GM21786 (cell line): ENCODE measurements around the gene SH2D3C.

Source experiments
- ATAC-seq: cut with Tn5 transposase; IDR thresholded peaks from one replicate; pipeline ENCODE4 v1.9.1; 2021; ENCODE audit not compliant: unreplicated experiment

The SH2D3C gene

DNA sequence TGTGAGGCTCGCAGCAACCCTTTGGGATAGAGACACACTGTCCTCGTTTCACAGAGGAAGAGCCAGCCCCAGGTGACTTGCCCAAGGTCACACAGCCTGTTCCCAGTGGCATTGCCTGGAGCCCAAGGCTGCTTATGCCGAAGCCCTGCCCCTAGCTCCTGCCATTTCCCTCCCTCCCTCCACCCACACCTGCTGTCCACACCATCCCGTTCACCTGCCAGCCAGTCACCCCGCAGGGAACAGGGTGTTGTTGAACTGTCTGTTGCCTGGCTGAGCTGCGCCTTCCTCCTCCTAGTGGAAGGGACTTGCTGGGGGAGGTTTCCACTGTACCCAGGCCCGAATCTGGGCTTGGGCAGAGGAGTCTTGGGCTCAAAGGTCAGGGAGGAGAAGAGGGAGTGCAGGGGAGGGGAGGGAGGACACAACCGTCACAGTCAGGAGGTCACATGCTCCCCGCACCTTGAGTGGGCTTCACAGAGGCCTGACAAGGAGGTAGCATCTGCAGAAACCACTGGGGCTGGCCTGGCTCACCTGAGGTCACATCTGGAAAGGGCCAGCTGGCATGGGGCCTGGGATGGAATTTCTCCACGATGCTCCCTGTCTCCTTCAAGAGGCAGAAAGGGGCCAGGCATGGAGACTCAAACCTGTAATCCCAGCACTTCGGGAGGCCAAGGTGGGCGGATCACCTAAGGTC lies 56.3 kb downstream of the SH2D3C start:
- no peak for ATAC-seq

- no peak for ATAC-seq
Measured at GRCh38 chr9:127721391-127721821, 57.1 kb downstream of the SH2D3C start.

DNA sequence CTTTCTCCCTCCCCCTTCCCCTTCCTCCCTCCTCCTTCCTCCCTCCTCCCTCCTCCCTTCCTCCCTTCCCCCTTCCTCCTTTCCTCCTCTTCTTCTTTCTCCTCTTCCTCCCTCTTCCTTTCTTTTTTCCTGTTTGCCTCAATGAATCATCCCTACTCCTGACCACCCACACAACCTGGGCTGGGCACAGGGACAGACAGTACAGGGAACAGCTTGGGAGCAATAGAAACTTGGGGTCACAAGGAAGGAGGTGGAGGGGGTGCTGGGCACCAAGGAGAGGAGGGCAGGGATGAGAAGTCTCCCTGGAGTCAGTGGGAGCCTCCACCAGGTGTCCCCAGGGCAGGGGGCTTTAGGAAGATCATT lies 57.6 kb downstream of the SH2D3C start:
- ATAC-seq, result no peak

DNA sequence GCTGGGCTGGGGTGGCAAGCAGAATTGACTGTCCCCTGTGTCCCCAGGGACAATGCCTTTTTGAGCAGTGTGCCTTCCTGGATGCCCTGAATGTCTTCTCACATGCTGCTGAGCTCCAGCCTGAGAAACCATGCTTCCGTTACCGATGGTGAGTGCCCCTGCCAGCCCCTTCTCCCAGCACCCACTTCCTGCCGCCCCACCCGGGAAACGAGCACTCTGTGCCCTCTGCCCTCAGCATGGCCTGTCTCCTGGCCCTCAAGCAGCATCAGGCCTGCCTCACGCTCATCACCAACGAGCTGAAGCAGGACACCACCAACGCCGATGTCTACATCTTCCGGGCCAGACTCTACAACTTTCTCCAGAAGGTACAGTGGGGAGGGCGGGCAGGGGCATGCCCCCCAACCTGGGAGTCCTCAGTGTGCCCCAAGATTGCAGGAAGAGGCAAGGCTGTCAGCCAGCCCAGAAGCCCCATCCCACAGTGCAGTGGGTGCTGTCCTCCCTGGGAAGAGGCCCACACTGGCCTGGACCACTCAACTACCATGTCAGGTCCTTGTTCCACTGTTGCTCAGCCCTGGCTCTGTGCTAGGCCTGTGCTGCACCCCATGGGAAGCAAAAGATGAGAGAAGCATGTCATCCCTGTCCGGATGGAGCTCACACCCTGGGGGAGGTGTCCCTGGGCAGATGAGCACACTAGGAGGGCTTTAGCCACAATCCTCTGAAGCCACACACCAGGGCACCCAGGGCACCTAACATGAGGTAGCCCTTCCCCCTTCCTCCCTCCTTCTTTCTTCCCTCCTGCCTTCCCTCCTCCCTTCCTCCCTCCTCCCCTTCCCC lies 58.2 kb downstream of the SH2D3C start:
- no peak for ATAC-seq

DNA sequence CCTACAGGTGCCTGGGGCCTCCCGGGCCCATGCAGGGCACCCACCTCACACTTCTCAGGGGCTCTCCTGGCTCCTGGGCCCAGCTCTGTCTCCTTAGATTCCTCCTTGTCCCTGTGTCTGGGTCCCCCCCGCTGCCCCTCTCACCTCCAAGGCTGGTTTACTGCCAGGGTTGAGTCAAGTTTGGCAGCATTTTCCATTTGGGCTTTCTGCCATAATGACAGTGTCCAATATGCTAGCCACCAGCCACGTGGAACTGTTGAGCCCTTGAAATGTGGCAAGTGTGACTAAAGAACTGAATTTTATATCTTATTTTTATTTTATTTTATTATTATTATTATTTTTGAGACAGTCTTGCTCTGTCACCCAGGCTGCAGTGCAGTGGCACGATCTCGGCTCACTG lies 60.7 kb downstream of the SH2D3C start:
- no peak for ATAC-seq

GRCh38 chr9:127716412-127716811 lies 62.1 kb downstream of the SH2D3C start:
- ATAC-seq, result no peak

DNA sequence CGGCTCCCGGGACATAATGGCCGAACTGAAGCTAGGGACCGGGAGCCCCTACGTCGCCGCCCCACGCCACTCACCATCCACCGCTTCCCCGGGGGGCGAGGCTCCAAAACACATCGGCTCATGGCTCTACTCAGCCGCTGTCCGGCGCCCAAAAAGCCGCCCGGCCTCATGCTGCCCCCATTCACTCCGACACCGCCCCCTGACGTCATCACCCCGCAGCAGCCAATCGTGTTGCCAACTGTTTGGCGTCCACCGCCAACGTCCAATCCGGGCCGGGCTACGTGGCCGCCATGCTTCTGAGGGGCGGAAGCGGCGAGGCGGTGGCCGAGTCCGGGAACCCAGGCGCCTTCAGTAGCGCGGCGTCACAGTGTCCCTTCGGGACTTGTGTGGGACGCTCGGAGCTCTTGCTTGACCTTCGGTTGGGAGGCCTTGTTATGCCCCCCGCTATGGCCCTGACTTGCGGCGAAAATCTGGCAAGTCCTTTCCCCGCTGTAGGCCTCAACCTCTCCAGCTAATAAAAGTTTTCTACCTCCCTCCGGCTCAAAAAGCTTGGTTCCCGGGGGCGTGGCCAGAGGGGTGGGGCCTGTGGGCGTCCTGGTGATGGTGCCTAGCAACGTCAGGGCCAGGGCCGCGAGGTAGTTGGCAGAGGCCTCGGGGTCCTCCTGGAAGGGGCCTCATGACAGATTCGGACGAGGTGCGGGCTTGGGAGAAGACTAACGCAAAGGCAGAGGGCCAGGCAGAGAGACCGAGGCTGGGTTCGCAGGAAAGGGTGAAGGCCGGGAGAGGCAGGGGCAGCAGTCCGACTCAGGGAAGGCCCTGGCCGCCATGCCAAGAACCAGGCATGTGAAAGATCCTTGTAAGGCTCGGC lies 62.8 kb downstream of the SH2D3C start, which contains the start of the genes PTRH1 and TTC16:
Gene PTRH1 (minus strand): TSS at position 194 of the 868 bp plus-strand sequence. CDS start 24 bp downstream, at position 170.
Gene TTC16 (plus strand): TSS at position 610 of the 868 bp plus-strand sequence. CDS start 67 bp downstream, at position 677.
- peak; percentile 91 for ATAC-seq

GRCh38 chr9:127714951-127715469 lies 63.5 kb downstream of the SH2D3C start:
- no peak for ATAC-seq

DNA sequence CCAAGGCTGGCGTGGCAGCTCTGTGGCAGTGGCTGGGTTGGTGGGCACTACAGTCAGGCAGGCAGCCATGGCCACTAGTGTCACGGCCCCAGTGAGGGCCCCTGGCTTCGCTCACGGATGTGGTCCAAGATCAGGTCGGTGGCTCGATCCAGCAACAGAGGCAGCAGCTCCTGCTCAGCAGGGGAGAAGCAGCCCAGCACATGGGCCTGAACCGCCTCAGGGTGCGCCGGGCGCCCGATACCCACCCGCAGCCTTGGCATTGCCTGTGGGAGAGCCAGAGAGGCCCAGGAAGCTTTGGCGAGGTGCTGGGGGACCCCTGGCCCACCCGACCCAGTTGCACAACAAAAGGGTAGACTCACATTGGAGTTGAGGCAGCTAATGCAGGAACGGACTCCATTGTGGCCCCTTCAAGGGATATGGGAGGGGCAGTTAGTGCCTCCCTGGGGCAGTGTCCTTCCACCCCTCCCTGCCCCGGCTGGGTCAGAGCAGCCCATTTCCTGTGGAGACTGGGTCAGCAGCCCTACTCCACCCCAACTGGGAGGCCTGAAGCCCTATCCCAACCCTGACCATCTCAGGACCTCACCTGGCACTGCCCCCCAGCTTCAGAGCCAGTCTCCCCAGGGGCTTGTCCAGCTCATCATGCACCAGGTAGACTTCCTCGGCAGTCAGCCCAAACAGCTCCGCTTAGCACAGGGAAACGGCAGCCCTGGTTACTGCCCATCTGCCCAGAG lies 64.3 kb downstream of the SH2D3C start:
- ATAC-seq, result no peak

DNA sequence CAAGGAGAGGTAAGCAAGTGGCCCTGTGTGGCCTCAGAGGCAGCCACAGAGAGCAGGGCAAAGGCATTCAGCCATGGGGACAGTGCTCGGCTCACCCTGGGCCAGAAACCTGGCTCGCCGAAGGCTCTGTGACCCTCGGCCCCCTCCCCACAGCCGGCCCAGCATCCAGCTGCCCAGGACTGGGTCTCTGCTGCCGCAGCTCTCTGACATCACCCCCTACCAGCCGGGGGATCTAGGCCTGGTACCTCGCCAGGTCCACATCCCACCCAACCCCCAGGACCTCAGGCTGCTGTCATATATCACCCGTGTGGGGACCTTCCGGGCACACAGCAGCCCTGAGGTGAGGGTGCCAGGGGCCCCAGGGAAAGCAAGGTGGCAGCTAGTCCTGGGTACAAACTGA lies 65.6 kb downstream of the SH2D3C start:
- ATAC-seq, result no peak

- ATAC-seq, result no peak
Measured at GRCh38 chr9:127712371-127712770, 66.1 kb downstream of the SH2D3C start.

DNA sequence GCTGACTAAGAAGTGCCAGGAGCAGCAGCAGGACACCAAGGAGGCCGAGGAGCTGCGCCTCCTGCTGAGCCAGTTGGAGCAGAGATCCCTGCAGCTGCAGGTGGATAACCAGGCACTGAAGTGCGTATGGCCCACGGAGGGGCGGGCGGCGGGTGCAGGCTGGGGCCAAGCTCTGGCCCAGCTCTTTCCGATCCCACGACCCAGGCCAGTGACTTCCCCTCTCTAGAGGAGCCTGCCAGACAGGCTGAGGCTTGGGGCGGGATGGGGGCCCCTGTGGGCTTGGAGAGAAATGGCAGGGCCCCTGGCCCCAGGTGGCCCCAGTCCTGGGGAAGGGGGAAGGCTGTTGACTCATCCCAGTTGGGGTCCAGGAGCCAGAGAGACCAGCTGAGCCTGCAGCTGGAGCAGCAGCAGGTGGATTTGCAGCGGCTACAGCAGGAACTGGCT lies 66.6 kb downstream of the SH2D3C start:
- ATAC-seq, result no peak

- no peak for ATAC-seq
Measured at GRCh38 chr9:127711226-127711701, 67.2 kb downstream of the SH2D3C start.

- no peak for ATAC-seq
Measured at GRCh38 chr9:127710204-127710783, 68.2 kb downstream of the SH2D3C start.

DNA sequence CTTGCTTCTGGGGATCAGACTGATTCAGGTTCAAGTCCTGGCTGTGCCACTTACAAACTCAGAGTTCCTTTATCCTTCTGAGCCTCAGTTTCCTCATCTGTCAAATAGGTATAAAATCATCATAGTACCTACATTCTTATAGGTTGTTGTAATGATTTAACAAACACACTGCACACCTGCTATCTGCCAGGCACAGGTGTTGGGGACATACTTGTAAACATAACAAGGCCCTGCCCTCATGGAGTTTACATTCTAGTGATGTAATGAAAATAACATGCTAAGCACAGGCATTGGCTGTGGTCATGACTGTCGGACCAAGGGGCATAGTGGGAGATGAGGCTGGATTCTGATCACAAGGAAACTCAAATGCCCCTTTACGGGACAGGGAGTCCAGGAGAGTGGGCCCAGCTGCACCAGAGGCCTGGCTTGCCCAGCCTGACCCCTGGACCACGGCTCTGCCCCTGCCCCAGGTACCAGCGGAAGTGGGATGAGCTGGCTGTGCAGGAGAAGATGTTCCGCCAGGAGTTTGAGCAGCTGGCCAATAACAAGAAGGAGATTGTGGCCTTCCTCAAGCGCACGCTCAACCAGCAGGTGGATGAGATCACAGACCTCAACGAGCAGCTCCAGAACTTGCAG lies 69.4 kb downstream of the SH2D3C start:
- no peak for ATAC-seq

DNA sequence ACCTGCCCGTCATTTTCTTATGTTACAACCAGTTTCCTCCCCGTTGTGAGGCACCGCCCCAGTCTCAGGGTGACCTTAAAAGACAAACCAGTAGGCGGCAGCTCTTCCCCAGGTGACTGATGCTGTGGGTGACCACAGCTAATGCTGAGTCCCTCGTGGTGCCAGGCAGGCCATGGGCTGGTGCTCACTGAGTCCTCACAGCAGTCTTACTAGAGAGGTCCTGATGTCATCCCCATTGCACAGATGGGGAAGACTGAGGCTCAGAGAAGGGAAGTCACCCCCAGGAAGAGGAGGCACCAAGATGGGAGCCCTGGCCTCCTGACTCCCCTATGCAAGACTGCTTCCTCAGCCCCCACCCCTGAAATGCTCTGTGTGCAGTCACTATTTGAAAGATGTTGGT lies 70.7 kb downstream of the SH2D3C start:
- no peak for ATAC-seq

DNA sequence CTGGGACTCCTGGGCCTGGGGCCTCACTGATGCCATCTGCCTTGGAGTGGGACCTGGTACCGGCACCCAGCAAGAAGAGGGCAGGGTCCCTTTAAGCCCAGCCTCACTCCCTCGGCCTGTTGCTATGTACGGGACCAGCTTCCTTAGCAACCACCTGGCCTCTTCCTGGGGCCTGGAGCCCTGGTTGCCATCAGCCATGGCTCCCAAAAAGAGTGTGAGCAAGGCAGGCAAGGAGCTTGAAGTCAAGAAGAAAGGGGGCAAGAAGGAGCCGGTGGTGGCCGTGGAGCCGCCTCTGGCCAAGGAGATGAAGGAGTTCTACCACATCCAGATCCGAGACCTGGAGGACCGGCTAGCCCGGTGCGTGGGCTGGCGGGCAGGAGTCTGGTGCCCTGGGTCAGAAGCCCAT lies 71.6 kb downstream of the SH2D3C start, which contains the start of gene CFAP157:
Gene CFAP157 (plus strand): TSS at position 153 of the 406 bp plus-strand sequence. CDS start 44 bp downstream, at position 197.
- no peak for ATAC-seq

GRCh38 chr9:127705577-127706379 lies 72.7 kb downstream of the SH2D3C start:
- ATAC-seq, result no peak
